AG08395 (cell line): Measurements from ENCODE around the gene SHROOM3.
"Not testable (repeated sequence)": the region's sequence is repeated elsewhere in the genome, so short reads cannot be mapped to it uniquely, and the experiment has no call there.

ENCODE experiments used
- DNase-seq: peaks from one replicate; pipeline ENCODE4 v3.0.0; 2012; ENCODE audit warnings: mixed read lengths, low spot score

The SHROOM3 gene

DNA sequence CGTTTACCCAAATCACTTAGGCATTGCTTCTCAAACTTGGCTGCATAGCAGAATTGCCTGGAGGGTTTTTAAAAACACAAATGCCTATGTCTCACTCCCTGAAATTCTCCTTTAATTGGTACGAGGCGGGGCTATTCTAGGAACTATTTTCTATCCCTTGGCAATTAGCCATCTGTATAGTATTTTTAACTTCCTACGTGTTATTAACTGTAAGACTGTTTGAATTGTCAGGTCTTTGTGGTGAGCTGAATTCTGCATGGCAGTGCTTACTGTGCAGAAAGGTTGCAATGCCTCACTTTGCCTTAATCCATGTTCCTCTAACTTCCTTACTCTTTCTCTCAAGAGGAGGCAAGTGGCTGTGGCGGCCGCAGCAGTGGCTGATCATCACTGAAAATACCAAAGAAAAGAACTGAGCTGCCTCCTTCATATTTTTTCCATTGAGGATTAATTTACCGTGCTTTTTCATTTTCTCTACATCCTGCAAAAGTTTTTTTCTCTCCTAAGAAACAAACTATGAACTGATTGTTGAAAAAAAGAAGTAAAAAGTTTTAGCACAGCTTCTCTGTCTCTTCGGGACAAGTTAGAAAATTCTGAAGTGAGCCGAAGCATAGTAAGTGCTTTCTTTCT, at the start of gene SHROOM3:
Gene SHROOM3, plus strand, starts transcription at position 329 of the 627 bp plus-strand sequence. CDS start 824 bp downstream, outside the sequence.
- DNase-seq = no peak

DNA sequence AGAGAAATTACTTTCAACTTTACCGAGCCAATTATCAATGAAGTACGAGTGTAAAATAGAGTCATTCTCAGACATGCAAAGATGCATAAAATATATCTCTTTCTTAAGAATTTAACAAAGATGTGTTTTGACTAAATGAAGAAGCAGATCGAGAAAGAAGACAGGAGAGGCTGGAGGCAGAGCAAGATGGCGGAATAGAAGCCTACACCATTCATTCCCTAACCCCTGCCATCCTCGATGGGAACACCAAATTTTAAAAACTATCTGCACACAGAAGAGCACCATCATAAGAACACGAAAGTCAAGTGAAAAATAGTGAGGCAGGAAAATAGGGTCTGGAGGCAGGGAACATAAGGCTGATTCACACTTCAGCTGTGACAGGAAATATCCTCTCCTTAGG, 49.1 kb upstream of the SHROOM3 start:
- DNase-seq = no peak

DNA sequence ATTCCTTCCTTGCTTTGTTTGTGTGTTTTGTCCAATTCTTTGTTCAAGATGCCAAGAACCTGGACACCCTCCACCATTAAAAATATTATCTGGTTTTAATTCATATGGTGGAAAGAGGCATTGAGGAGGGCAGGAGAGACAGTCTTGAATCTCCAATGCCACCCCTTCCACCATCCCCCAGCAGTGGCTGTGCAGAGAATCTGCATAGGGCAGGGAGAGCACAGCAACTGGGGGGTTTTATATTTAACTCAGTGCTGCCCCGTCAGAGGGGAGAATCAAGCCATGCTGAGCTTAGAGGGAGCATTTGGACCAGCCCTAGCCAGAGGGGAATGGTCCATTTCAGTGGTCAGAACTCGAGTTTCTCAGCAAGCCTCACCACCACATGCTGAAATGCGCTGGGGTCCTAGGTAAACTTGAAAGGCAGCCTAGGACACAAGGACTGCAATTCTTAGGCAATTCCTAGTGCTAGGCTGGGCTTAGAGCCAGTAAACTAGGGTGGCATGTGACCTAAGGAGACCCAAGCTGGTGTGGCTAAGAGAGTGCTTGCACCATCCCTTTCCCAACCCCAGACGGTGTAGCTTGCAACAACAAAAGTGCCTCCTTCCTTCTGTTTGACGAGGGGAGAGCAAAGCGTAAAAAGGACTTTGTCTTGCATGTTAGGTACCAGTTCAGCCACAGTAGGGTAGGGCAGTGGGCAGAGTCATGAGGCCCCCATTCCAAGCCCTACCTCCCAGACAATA, 48.3 kb upstream of the SHROOM3 start:
- DNase-seq = no peak

DNA sequence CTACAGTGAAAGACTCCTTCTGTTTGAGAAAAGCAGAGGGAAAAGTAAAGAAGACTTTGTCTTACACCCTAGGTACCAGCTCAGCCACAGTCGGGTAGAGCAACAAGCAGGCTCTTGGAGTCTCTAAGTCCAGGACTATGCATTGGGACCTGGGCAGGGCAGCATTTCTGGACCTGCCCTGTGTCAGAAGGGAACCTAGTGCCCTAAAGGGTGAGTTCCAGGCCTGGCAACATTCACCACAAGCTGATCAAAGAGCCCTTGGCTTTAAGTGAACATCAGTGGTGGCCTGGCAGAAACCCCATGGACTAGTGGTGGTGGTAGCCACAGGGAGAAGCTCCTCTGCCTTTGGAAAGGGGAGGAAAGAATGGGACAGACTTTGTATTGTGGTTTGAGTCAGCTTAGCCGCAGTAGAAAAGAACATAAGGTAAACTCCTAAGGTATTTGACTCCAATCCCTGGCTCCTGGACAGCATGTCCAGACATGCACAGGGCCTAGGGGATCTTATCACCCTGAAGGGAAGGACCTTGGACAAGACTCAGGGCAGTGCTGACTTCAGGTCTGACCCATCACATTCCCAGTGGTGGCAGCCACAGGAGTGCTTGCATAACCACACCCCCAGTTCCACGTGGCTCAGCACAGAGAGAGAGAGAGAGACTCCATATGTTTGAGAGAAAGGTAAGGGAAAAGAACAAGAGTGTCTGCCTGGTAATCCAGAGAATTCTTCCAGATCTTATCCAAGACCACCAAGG, 46.7 kb upstream of the SHROOM3 start:
- no peak for DNase-seq

DNA sequence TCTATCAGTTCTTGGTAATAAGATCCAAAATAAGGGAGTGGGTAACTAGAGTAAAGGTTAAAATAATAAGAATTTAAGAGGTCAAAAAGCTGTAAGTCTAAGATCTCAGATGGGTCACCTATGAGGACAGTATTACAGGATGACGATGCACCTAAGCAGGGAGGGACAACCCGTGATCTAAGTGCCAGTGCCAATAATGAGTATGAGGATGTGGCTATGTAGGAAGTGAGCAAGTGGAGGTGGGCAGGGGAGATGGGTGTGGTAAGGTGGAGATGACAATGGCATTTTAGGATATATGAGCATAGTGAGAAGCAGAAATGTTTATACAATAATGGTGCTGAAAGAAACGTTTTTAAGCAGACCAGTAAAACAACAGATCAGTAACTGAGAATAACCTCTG, 33.4 kb upstream of the SHROOM3 start:
- no peak for DNase-seq

DNA sequence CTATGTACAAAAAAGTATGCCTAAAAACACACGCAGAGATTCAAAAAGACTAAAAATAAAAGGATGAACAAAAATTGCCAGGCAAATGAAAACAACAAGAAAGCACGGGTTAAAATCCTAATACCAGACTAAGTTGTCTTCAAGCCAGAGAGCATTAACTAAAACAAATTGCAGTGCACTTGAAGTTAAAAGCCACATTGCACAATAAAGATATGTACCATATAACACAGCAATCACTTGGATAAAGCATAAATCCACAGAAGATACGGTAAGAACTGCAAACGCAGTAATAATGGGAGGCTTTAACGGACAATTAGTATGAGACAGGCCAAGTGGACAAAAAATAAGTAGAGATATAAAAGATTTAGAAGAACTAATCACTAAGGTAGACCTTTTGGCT, 28.9 kb upstream of the SHROOM3 start:
- no peak for DNase-seq

DNA sequence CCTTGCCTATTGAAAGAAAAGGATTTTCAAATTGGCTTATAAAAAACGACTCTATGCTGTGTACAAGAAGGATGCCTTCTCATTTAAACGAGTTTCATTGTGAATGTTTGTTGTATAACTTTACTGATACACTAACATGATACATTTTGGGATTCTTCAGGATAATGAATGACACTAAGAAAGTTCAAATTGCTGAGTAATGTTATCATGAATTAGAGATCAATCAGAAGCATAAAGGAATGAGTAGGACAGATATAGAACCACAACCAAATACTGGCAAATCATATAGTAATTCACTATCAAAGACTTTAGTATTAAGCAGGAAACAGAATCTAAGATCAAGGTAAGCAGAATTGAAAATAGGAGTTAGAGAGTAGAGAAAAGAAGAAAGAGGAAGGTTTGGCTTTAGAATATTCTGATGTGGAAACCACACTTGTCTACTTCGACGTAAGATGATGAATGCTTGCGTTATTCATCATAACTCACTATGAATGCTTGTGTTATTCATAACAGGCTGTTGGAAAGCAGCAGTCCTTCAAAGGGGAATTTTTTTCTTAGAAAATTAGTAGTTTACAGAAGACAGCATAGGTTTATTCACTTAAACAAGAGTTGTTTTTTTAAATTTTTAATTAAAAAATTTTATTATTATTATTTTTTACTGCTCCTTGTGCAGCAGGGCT, 27.4 kb upstream of the SHROOM3 start:
- no peak for DNase-seq

DNA sequence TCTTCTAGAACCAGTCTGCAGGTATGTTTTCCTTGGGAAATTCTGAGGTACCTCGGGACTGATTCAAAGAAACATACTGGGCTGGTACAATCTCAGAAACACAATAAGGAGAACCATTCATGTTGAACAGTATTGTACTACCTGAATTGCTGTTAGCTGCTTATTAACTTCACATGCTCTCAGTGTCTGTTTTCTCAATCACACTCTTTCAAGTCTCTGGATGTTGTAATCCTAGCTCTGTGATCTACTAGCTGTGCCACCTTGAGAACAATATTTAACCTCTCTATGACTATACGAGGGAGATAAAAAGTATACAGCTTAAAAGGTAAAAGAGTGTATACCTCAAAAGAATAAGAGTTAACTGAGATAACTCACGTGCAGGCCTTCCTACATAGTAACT, 24.4 kb upstream of the SHROOM3 start:
- no peak for DNase-seq

DNA sequence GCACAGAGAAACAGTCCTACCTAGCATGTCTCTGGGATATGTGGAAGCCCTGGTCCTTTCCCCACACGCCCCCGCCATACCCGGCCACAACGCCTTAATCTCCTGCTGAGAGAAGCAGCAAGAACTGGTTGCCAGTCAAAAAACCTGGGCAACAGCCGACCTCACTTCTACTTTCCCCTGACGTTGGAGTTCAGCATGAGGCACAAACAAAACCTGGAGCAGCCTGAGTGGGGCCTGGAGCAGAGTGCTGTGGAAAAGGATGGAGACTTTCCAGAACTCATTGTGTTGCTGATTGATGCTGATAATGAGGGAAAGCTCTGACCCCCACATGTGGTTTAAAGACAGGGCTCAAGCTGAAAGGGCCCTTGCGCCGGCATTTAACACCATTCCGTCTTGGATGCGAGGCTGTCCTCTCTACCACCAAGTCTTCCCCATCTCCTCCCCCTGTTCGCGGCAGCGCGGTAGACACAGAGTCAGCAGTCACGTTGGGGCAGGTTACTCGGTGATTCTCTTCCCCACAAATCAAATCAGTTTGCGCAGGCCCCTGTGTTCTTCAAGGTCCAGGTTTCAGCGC, 14.8 kb upstream of the SHROOM3 start:
- no peak for DNase-seq

DNA sequence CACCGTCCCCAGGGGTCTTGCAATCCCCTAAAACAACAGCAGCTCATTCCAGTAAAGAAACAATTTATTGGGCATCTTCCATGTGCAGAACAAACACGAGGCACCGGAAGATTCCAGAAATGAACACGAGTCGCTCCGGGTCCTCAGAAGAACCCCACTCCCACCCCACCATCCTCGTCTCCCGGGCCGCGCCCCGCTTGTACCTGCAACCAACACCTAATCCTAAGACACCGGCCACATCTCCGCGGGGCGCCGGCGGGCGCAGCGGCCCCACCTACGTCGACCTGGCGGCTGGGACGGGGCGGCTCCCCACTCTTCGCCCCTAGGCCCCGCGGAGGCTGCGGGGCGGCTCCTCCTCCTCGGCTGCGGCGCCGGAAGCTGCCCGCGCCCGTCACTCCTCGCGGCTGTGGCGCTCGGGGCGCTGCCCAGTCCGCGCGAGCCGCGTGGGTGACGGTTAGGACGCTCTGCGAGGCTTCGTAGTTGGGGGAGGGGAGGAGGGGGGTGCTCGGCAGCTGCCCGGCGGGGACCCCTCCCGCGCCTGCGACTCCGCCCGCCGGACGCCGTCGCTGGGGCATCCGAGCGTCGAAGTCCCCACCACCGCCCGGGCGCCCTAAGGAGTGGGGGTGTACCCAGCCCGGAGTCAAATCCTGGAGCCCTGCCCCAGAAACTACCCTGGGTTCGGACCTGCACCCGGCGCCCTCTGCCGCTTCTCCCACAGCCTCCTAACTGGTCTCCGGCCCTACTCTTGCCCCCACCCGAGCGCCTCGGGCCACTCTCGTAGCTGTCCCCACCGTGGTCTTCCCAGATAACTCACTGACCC, 14.1 kb upstream of the SHROOM3 start, which contains the start of gene CCDC158:
Gene CCDC158, minus strand, starts transcription at position 380 of the 820 bp plus-strand sequence. CDS start 17,934 bp downstream, outside the sequence.
- DNase-seq = peak; percentile 45

DNA sequence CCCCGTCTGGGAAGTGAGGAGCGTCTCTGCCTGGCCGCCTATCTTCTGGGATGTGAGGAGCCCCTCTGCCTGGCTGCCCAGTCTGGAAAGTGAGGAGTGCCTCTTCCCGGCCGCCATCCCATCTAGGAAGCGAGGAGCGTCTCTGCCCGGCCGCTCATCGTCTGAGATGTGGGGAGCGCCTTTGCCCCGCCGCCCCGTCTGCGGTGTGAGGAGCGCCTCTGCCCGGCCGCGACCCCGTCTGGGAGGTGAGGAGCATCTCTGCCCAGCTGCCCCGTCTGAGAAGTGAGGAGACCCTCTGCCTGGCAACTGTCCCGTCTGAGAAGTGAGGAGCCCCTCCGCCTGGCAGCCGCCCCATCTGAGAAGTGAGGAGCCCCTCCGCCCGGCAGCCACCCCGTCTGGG, 11.9 kb upstream of the SHROOM3 start:
- DNase-seq = not testable (repeated sequence)

DNA sequence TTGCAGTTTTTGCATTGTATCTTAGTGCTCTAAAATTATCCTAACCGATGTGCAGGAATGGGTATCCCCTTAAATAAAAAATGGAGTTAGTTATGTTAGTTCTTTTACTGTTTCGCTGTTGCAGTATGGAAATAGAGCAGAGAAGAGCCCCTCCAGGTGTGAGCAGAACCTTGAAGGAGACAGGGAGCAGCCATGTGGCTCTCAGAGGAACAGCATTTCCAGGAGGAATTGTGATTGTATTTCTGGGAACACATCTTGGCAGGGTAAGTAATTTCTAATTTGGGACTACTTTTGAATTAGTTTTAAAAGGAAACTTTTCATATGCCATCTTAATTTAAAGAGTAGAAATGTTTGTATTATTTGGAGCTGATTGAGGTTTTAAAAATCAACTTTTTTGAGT, 8.8 kb upstream of the SHROOM3 start:
- DNase-seq = no peak

DNA sequence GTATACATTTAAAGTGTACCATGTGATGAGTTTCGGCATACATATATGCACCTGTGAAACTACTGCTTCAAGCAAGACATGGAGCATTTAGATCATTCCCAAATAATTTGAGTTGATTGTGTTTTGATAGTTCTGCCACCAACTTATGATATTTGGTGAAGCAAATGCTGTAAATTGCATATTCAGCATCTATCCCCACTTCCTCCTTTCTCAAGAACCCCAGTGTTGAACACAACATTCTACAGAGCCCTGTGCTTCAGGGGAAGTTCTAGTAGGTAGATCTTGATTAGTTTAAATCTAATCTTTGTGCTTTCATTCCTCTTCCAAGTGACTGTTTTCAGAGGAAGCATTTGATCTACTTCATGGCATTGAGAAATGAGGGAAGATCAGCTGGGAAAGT, 5.4 kb upstream of the SHROOM3 start:
- DNase-seq = no peak

DNA sequence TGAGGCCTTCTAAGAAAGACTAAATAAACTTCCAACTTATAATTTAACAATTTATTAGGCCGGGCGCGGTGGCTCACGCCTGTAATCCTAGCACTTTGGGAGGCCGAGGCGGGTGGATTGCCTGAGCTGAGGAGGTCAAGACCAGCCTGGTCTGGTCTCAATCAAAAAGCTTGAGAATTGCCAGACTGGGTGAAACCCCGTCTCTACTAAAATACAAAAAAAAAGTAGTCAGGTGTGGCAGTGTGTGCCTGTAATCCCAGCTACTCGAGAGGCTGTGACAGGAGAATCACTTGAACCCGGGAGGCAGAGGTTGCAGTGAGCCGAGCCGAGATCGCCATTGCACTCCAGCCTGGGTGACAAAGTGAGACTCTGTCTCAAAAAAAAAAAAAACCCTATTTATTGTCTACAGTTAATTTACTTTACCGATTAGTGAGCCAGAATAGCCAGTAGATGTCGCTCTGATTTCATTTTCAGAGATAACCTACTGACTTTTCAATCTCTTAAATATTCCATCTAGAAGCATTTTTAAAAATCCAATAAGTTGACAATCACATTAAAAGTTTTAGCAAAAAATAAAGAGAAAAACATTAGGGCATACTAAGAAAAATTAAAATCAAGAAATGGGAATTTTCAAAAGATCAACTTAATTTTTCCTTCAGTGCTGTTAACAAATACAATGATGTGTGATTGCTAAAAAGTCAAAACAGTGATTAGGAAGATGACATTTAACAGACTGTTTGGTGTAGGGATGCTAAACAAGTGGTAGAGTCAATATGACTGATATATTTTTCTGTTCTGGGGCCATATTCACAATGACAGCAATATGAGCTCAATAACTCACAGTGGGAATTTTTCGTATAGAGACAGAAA, 4.3 kb upstream of the SHROOM3 start:
- DNase-seq = peak; percentile 67

DNA sequence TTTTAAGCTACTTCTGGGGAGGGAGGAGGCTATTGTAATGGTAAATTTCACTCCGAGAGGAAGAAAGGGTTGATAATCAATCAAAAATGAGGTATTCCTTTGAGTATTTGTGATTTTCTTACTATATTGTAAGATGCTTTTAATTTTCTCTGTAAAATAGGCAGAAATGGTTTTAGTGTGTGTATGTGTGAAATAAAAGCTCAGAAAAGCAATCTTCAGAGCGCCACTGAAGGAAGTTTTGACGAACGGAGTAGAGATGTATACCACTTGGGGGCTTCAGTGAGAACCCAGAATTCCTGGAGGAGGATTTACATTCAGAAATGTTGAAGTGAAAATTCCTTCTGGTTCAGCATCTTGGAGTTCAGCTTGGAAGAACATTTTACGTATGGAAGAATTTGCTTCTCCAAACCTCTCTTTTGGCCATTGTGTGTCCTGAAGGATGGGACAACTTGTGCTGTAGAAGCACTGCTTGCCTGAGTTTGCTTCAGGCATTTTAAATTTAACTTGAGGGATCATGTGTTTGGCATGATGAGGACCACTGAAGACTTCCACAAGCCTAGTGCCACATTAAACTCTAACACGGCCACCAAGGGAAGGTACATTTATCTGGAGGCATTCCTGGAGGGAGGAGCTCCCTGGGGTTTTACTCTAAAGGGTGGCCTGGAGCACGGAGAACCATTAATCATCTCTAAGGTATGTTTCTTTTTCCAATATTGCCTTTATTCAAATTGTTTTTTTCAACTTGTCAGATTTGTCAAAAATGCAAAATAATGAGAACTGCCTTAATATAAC, 695 bp downstream of the SHROOM3 start:
- DNase-seq = no peak

DNA sequence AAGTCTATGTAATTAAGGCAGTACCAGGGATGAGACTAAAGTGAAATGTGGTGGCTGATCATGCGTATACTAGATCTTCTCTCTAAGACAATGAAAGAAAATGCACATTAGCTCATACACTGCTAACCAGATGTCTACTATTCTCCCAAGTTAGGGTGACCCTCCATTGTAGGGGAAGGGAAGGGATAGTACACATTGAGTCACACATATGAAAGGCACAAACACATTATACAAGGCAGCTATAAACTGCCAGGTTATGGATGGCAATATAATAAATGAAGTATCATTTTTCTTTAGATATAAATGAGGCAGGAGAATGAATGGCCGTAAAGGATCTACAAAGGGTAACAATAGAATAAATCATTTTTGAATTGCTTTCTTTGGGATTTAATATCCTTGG, 4.5 kb downstream of the SHROOM3 start:
- no peak for DNase-seq

DNA sequence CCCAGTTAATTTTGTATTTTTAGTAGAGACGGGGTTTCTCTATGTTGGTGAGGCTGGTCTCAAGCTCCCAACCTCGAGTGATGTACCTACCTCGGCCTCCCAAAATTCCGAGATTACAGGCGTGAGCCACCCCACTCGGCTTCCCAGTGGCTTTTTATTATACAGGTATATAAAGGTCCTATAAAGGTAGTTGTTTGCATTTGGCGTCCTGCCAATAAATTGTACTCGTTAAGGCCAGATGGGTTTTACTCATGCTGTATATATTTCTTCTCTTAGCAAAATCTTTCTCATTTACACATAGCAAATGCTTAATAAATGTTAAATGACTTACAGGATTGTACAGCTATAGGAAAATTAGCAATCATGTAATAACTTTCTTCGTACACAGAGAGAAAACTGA, 6.9 kb downstream of the SHROOM3 start:
- DNase-seq = no peak

DNA sequence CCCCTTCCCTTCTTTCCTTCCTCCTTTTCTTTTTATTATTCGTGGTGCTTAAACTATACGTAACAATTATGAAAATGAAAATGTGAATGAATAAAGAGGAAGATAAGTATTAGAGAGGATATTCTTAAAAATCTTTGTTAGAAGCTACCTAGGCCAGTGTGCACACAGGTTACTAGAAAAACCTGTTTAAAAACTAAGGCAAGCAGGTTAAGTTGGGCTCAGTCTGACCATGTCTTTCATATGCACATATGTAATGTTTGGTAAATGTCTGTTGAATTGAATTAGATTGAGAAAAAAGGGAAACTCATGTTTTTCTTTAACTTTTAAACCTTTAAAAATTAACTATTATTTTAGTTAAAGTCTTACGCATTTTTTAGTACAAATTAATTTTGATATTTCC, 7.8 kb downstream of the SHROOM3 start:
- no peak for DNase-seq

DNA sequence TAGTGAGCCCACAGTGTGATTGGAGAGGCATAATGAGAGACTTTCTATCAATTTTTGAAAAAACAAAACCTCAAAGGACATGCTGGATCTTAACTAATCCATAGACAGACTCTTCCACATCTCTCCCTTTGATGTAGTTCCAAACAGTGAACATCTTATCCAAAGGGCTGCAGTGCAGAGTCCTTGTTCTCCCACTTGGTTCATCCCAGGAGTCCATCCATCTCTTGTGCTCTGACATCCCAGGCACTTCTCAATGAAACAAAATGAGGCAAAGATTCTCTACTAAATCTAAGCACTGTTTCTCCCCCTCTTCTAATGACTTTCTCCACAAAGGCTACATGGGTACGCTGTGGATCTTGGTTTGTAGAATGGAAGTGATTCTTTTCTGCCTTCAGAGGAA, 8.3 kb downstream of the SHROOM3 start:
- no peak for DNase-seq
